ENCODE measurements around the gene PNMA8A.

Gene PNMA8A

GRCh38 chr19:46471116-46471733 lies at the start of gene PNMA8A:
TSS of gene PNMA8A (minus strand) at chr19:46471563. CDS start at chr19:46471035, 528 bp downstream.
- Histone ChIP-seq H3K36me3 (ENCODE audit: control insufficient read depth, insufficient read depth, low read length) (no peaks in the 10 kb centered on the region), H3K27me3 (replicated peaks; ENCODE audit: control insufficient read depth, insufficient read depth, low read length) (no peaks in the 10 kb centered on the region), H3K4me3 (replicated peaks; ENCODE audit: low read depth, low read length) (no peak within 1 kb of the TSS)
- no peak for TF ChIP-seq CTCF (IDR thresholded peaks at IDR 0.05; ENCODE audit: insufficient read depth, low read length, poor library complexity, severe bottlenecking)
- no peak for DNase-seq (ENCODE audit: extremely low read depth, insufficient read length)

GRCh38 chr19:46520616-46521015 lies 49.3 kb upstream of the PNMA8A start:
- no peaks in the 10 kb centered on the region for H3K36me3 ChIP-seq (ENCODE audit: control insufficient read depth, insufficient read depth, low read length)
- no peak overlapping the region for H3K4me3 ChIP-seq (replicated peaks; ENCODE audit: low read depth, low read length)
- no peak for DNase-seq (ENCODE audit: extremely low read depth, insufficient read length)
- H3K27me3 ChIP-seq (replicated peaks; ENCODE audit: control insufficient read depth, insufficient read depth, low read length), result no peaks in the 10 kb centered on the region
- no peak for TF ChIP-seq CTCF (IDR thresholded peaks at IDR 0.05; ENCODE audit: insufficient read depth, low read length, poor library complexity, severe bottlenecking)

- Histone ChIP-seq H3K4me3 (replicated peaks; ENCODE audit: low read depth, low read length) (no peak overlapping the region), H3K27me3 (replicated peaks; ENCODE audit: control insufficient read depth, insufficient read depth, low read length) (no peaks in the 10 kb centered on the region), H3K36me3 (ENCODE audit: control insufficient read depth, insufficient read depth, low read length) (no peaks in the 10 kb centered on the region)
- no peak for TF ChIP-seq CTCF (IDR thresholded peaks at IDR 0.05; ENCODE audit: insufficient read depth, low read length, poor library complexity, severe bottlenecking)
- no peak for DNase-seq (ENCODE audit: extremely low read depth, insufficient read length)
These were observed 46.1 kb upstream of the PNMA8A start for GRCh38 chr19:46517471-46517870.

GRCh38 chr19:46515879-46516350 lies 44.6 kb upstream of the PNMA8A start:
- H3K27me3 ChIP-seq (replicated peaks; ENCODE audit: control insufficient read depth, insufficient read depth, low read length), result no peaks in the 10 kb centered on the region
- H3K4me3 ChIP-seq (replicated peaks; ENCODE audit: low read depth, low read length), result no peak overlapping the region
- peak; percentile 75 for TF ChIP-seq CTCF (IDR thresholded peaks at IDR 0.05; ENCODE audit: insufficient read depth, low read length, poor library complexity, severe bottlenecking)
- no peak for DNase-seq (ENCODE audit: extremely low read depth, insufficient read length)
- H3K36me3 ChIP-seq (ENCODE audit: control insufficient read depth, insufficient read depth, low read length), result no peaks in the 10 kb centered on the region

GRCh38 chr19:46515290-46515609 lies 43.9 kb upstream of the PNMA8A start:
- H3K27me3 ChIP-seq (replicated peaks; ENCODE audit: control insufficient read depth, insufficient read depth, low read length), result no peaks in the 10 kb centered on the region
- H3K36me3 ChIP-seq (ENCODE audit: control insufficient read depth, insufficient read depth, low read length), result no peaks in the 10 kb centered on the region
- no peak for DNase-seq (ENCODE audit: extremely low read depth, insufficient read length)
- no peak overlapping the region for H3K4me3 ChIP-seq (replicated peaks; ENCODE audit: low read depth, low read length)
- no peak for TF ChIP-seq CTCF (IDR thresholded peaks at IDR 0.05; ENCODE audit: insufficient read depth, low read length, poor library complexity, severe bottlenecking)

Measured in GM06990 (cell line).